Breast epithelium (tissue), 3 donors: ENCODE measurements around the gene SF1.

Experiments used
- POLR2A ChIP-seq: fragments of 450-650 bp; IDR thresholded peaks from one replicate; pipeline ENCODE4 v1.6.1; 2016; ENCODE audit warnings: antibody characterized with exemption, mild to moderate bottlenecking, moderate library complexity
- POLR2AphosphoS5 ChIP-seq, 3 donors: sonication (generic); formaldehyde crosslinking; IDR thresholded peaks; one replicate each; pipeline ENCODE4 v1.6.1; 2017; ENCODE audit warnings: antibody characterized with exemption in 3 of 3

GRCh38 chr11:64768300-64768694 is 10.0 kb downstream of the SF1 start:
- TF ChIP-seq POLR2A = no peak
- TF ChIP-seq POLR2AphosphoS5 (IDR thresholded peaks at IDR 0.05) = no peak
